Measurements from ENCODE around the gene SIK2.

Gene SIK2

DNA sequence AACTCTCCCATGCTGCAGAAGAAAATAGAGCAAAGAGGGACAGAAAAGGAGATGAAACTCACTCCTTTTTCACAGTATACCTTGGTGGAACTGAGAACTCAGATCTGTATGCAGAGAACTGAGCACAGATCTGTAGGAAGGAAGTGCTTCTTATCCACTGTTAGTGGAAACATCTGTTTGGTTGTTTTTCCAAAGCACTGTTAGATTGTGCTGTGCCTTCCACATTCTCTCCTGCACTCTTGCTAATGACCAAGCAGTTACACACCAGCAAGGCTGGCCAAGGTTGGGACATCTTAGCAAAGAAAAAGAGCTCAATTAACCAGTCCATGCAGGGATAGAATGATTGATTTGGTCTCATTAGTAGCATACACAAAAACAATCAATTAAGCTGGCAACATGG is 20.1 kb upstream of the SIK2 start:
- DNase-seq (ENCODE audit: low read depth): no peak

DNA sequence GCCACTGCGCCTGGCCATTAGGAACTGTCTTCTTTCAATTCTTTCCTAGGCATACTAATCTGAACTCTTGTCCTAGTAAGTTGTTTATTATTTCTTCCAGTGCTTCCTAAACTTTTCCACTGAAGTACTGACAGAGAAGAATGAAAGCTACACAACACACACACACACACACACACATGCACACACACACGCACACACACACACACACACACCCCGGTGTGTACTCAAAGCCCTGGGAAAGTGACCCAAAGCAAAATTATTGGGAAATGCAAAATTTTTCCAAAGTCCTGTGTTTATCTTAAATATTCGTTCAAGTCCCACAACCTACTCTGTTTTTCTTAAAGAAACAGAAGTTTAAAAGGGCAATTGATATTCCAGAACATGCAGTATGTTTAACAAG is 19.4 kb upstream of the SIK2 start:
- DNase-seq (ENCODE audit: low read depth): no peak

- peak; percentile 86 for DNase-seq (ENCODE audit: low read depth)
These were observed 16.9 kb upstream of the SIK2 start for GRCh38 chr11:111585371-111585770.

DNA sequence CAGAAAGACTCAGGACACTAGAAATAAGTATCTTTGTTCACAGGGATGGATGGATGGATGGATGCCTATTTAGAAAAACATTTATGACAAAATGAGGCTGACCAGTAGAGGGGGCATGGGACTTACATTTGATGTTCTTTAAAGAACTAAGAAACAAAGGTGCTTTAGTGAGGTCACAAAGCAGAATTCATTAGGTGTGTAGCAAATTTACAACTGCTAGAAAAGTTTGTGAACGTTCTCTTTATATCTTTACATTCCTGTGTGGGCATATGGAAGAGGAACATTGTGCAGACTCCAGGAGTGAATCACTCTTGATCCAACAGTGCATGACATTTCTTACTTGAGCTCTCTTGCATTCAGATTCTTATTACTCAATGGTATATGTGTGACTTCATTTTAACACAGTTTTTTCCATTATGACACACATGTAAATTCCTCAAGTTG is 15.8 kb upstream of the SIK2 start:
- peak; percentile 57 for DNase-seq (ENCODE audit: low read depth)

GRCh38 chr11:111589114-111589513 is 13.1 kb upstream of the SIK2 start:
- no peak for DNase-seq (ENCODE audit: low read depth)

DNA sequence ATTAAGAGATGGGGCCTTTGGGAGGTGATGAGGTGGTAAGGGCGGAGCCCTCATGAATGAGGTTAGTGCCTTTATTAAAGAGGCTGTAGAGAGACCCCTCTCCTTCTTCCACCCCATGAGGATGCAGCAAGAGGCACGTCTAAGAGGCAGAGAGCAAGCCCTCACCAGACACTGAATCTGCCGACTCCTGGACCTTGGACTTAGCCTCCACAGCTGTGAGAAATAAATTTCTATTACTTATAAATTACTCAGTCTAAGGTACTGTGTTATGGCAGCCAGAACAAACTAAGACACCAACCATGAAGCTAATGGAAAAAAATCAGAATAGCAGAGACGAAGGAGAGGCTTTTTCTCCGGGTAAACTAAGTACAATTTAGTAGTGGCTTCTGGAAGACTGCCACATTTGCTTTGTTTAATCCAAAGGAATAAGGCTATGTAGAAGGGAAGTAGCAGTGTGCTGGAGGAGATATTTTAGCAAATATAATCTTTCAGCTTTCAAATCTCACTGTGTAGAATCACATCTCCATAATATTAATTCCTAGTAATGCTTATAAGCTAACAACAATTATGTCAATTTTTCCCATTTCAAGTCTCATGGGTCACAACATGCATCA is 12.3 kb upstream of the SIK2 start:
- no peak for DNase-seq (ENCODE audit: low read depth)

DNA sequence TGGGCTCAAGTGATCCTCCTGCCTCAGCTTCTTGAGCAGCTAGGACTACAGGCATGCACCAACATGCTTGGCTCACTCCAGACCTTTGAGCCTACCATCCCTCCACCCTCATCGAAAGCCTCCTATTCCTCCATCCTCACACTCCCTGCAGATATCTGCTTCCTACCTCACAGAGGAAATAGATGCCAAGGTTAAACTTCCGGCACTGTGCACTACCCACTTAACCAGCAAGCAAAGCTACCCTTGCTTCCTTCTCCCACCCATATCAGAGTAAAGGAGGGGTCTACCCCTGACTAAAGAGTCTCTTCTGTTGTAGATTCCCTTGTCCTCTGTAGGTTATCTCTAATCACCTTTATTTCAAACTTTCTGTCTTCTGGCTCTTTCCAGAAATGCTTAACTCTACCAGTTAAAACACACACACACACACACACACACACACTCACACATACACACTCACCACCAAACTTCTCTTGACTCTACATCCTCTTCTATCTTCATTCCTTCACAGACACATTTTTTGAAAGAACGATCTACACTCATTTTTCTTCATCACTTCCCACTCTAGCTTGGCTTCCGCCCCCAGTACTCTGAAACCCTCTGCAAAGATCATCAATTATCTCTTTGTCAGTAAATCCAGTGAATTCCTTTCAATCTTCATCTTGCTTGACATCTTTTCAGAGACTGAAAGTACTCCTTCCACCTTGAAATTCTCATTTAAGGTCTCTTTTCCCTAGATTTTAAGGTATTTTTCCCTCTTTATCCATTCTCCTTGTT is 10.9 kb upstream of the SIK2 start:
- DNase-seq (ENCODE audit: low read depth): no peak

DNA sequence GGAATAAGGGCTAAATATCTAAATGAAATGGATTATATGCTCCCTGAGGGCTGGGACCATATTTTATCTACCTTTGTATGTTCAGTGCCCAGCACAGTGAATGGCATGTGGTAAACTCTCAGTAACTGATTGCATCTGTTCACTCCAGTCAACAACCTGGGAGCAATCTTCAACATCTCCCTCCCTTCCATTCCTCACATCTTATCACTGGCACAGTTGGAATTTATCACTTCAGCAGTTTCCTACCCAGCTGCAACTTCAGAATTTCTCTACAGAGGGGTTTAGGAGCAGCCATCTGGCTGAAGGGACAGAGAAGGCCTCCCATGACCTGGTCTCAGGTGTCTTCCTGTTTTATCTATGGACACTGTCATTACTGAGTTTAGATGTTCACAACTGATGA is 9.8 kb upstream of the SIK2 start:
- DNase-seq (ENCODE audit: low read depth): no peak

DNA sequence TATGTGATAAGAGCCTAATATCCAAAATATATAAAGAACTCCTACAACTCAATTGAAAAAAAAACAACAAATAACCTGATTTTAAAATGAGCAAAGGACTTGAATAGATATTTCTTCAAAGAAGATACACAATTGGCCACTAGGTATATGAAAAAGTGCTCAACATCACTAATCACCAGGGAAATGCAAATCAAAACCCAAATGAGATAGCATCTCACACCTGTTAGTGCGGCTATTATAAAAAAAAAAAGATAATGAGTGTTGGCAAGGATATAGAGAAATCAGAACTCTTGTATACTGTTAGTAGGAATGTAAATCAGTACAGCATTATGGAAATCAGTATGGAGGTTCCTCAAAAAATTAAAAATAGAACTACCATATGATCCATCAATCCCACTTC is 5.9 kb upstream of the SIK2 start:
- no peak for DNase-seq (ENCODE audit: low read depth)

- DNase-seq (ENCODE audit: low read depth): no peak
These were observed 4.1 kb upstream of the SIK2 start for GRCh38 chr11:111598148-111598547.

GRCh38 chr11:111598559-111598958 is 3.7 kb upstream of the SIK2 start:
- DNase-seq (ENCODE audit: low read depth): peak; percentile 18

GRCh38 chr11:111601636-111601978 is 642 bp upstream of the SIK2 start:
- no peak for DNase-seq (ENCODE audit: low read depth)

- peak; percentile 48 for DNase-seq (ENCODE audit: low read depth)
These were observed 789 bp downstream of the SIK2 start for GRCh38 chr11:111602865-111603610.

- DNase-seq (ENCODE audit: low read depth): peak; percentile 13
These were observed 1.4 kb downstream of the SIK2 start for GRCh38 chr11:111603611-111604130.

- DNase-seq (ENCODE audit: low read depth): peak; percentile 40
These were observed 2.3 kb downstream of the SIK2 start for GRCh38 chr11:111604392-111605009.

DNA sequence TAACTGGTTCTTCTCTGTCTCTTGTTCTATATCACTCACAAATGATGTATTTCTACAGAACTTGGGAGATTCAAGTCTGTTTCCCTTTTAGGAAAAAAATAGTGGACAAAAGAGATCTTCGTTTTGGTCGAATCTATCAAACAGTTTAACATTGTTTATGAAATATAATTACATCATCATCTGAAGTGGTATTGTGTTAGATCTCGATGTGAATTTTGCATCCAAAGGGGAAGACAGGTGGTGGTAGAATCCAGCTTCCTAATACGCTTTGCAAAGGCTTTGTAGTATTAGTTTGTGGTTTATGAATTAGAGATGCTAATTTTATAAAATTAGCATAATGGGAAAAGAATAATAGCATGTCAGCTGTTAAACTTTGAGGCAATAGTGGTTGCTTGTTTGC is 3.4 kb downstream of the SIK2 start:
- DNase-seq (ENCODE audit: low read depth): no peak

- DNase-seq (ENCODE audit: low read depth): peak; percentile 27
These were observed 4.7 kb downstream of the SIK2 start for GRCh38 chr11:111606986-111607385.

DNA sequence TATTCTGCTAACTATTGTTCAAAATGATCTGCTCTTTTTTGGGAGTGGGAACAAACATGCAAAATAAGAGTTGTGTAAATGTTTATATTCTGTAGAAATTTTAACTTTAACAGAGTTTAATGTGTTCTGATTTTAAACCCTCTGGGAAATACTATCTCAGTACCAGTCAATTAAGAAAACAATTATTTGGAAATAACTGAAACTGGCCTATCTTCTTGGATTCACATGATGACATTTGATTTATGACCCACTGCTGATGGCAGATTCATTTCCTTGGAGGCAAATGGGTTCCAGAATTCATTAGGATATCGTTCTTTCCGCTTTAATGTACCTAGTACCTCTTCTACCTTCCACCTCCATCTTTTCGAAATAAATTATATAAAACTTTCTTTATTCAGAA is 5.5 kb downstream of the SIK2 start:
- DNase-seq (ENCODE audit: low read depth): no peak

DNA sequence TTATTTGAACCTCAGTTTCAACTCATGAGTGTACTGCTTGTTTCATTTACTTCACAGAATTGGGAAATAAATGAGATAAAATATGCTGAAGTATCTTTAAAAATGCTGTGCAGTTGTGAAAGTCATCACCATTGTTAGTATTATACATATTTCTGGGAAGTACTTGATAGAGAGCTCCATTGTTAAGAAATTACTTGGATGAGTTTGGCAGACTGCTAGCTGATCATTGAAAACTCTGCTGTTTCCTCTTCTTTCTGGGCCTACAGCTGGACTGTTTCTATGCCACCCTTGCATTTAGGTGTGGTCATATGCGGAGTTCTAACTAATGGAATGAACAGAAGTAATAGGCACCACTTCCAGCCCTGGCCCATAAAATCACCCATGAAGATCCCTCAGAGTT is 10.0 kb downstream of the SIK2 start:
- peak; percentile 41 for DNase-seq (ENCODE audit: low read depth)

GRCh38 chr11:111617286-111617685 is 15.0 kb downstream of the SIK2 start:
- no peak for DNase-seq (ENCODE audit: low read depth)

GRCh38 chr11:111620518-111620917 is 18.3 kb downstream of the SIK2 start:
- DNase-seq (ENCODE audit: low read depth): no peak

DNA sequence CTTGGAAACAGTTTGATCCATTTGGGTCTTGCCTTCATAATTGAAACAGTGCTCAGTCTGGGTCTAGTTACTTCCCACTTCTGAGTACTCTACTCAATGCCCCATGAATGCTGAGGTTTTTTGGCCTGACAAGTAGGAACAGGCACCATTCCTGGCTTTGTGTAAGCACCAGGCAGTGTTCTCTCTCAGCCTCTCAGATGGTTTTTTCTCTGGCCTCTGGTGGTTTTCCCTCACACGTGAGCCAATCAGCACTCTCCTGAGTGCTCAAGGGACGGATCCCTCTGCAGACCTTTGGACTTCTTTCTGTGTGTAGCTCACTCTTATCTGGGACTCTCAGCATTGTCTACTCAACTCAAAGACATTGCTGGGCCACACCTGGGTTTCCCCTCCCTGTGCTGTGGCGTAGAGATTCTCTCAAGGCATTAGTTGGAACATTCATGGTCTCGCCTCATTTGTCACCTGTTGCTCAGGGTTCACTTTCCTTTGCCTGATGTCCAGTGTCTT is 21.3 kb downstream of the SIK2 start:
- no peak for DNase-seq (ENCODE audit: low read depth)
